IMR-90 (cell line): ENCODE measurements around the gene CRTC1. TPM values are rescaled to one million over a fixed set of nuclear protein-coding genes. Genes with fewer than 3 reads are reported as not detected.

Experiments used
- ATAC-seq: fragments of 200-7000 bp; cut with Tn5 transposase; 2 replicates; pipeline ENCODE4 v1.9.1; 2020; ENCODE audit warnings: low read depth, mild to moderate bottlenecking, moderate library complexity
- BruUV-seq: library from RNA; stranded (reverse); fragments of 400-500 nt; replicated peaks from 2 replicates; lab custom pipeline; 2021; lab: Mats Ljungman, UMichigan
- CTCF ChIA-PET: fragments of 300-600 bp; formaldehyde crosslinking; extraction: SDS; loops from one replicate; lab custom pipeline; 2021; ENCODE audit warnings: antibody characterized with exemption; lab: Yijun Ruan, JAX
- POLR2A ChIA-PET: fragments of 300-600 bp; sonication (Branson Sonifier 250); formaldehyde crosslinking; loops from one replicate; lab custom pipeline; 2022; ENCODE audit warnings: antibody characterized with exemption; ENCODE audit not compliant: unreplicated experiment; lab: Charles Lee
- DNase-seq: peaks from one replicate; pipeline ENCODE4 v3.0.0; 2013
- H2AFZ ChIP-seq: replicated peaks from 2 replicates; pipeline ENCODE3; 2013; ENCODE audit warnings: low read length, mild to moderate bottlenecking; ENCODE audit not compliant: poor library complexity
- H2AK5ac ChIP-seq: 2 replicates; pipeline ENCODE4 v1.6.1; 2013; ENCODE audit warnings: low read depth, low read length, inconsistent platforms
- H2AK9ac ChIP-seq: replicated peaks from 2 replicates; pipeline ENCODE3; 2013; ENCODE audit warnings: mild to moderate bottlenecking, low read depth, low read length, moderate library complexity; ENCODE audit not compliant: poor library complexity
- H2BK120ac ChIP-seq: 2 replicates; pipeline ENCODE4 v1.6.1; 2013; ENCODE audit warnings: low read depth, low read length, inconsistent platforms
- H2BK15ac ChIP-seq: 3 replicates; pipeline ENCODE4 v1.6.1; 2013; ENCODE audit warnings: low read depth, low read length, inconsistent platforms
- H2BK20ac ChIP-seq: 2 replicates; pipeline ENCODE4 v1.6.1; 2013; ENCODE audit warnings: low read depth, mild to moderate bottlenecking, inconsistent platforms, low read length, moderate library complexity
- H2BK5ac ChIP-seq: 2 replicates; pipeline ENCODE4 v1.6.1; 2013; ENCODE audit warnings: mild to moderate bottlenecking, low read depth, low read length, inconsistent platforms; ENCODE audit not compliant: poor library complexity, severe bottlenecking
- H3K14ac ChIP-seq: replicated peaks from 2 replicates; pipeline ENCODE4 v1.6.1; 2013; ENCODE audit warnings: low read depth, low read length, inconsistent platforms
- H3K18ac ChIP-seq: 2 replicates; pipeline ENCODE4 v1.6.1; 2013; ENCODE audit warnings: low read depth, low read length, control low read depth
- H3K23ac ChIP-seq: 2 replicates; pipeline ENCODE4 v1.6.1; 2013; ENCODE audit warnings: low read depth, low read length, inconsistent platforms
- H3K27ac ChIP-seq: 2 replicates; pipeline ENCODE4 v1.5.1; 2013; ENCODE audit warnings: mild to moderate bottlenecking, control low read depth, low read length; ENCODE audit not compliant: insufficient read depth
- H3K27me3 ChIP-seq: 2 replicates; pipeline ENCODE4 v1.6.1; 2013; ENCODE audit warnings: low read length; ENCODE audit not compliant: control insufficient read depth, insufficient read depth
- H3K36me3 ChIP-seq: 2 replicates; pipeline ENCODE4 v1.6.1; 2013; ENCODE audit warnings: low read length, mixed read lengths; ENCODE audit not compliant: control insufficient read depth, insufficient read depth
- H3K4ac ChIP-seq: 2 replicates; pipeline ENCODE4 v1.6.1; 2013; ENCODE audit warnings: low read depth, low read length, inconsistent platforms
- H3K4me1 ChIP-seq: 2 replicates; pipeline ENCODE4 v1.6.1; 2013; ENCODE audit warnings: low read length, mixed read lengths; ENCODE audit not compliant: control insufficient read depth, insufficient read depth
- H3K4me2 ChIP-seq: 2 replicates; pipeline ENCODE4 v1.6.1; 2013; ENCODE audit warnings: low read depth, mild to moderate bottlenecking, control low read depth, low read length, moderate library complexity
- H3K4me3 ChIP-seq: 2 replicates; pipeline ENCODE4 v1.5.1; 2013; ENCODE audit warnings: low read depth, mild to moderate bottlenecking, control low read depth, low read length, moderate library complexity; ENCODE audit not compliant: insufficient read depth
- H3K56ac ChIP-seq: 2 replicates; pipeline ENCODE4 v1.6.1; 2013; ENCODE audit warnings: low read length, inconsistent platforms; ENCODE audit not compliant: insufficient read depth; ENCODE audit errors: extremely low read depth
- H3K79me1 ChIP-seq, 2 experiments: 2 replicates each; pipeline ENCODE4 v1.6.1; 2013; ENCODE audit warnings: low read length in 2 of 2, inconsistent platforms in 1 of 2, low read depth in 1 of 2
- H3K9ac ChIP-seq: 2 replicates; pipeline ENCODE4 v1.6.1; 2013; ENCODE audit warnings: low read depth, low read length, control low read depth
- H3K9me1 ChIP-seq: 2 replicates; pipeline ENCODE4 v1.6.1; 2013; ENCODE audit warnings: low read length, inconsistent platforms; ENCODE audit not compliant: insufficient read depth
- H3K9me3 ChIP-seq: 2 replicates; pipeline ENCODE4 v1.6.1; 2013; ENCODE audit warnings: low read length; ENCODE audit not compliant: control insufficient read depth, insufficient read depth
- H4K20me1 ChIP-seq: 2 replicates; pipeline ENCODE4 v1.6.1; 2013; ENCODE audit warnings: low read length, inconsistent platforms; ENCODE audit not compliant: insufficient read depth
- H4K5ac ChIP-seq: 2 replicates; pipeline ENCODE4 v1.6.1; 2013; ENCODE audit warnings: mild to moderate bottlenecking, low read depth, low read length, control low read depth
- H4K8ac ChIP-seq, 2 experiments: 2 replicates each; pipeline ENCODE4 v1.6.1; 2013; ENCODE audit warnings: low read depth in 2 of 2, low read length in 2 of 2, control low read depth in 1 of 2, inconsistent platforms in 1 of 2
- H4K91ac ChIP-seq: 2 replicates; pipeline ENCODE4 v1.6.1; 2013; ENCODE audit warnings: low read depth, low read length, inconsistent platforms; ENCODE audit not compliant: insufficient read depth
- BHLHE40 ChIP-seq: fragments of 150-350 bp; IDR thresholded peaks from 2 replicates; pipeline ENCODE4 v1.6.1; 2016; ENCODE audit warnings: mild to moderate bottlenecking, low read depth, low read length
- CEBPB ChIP-seq: IDR thresholded peaks from 2 replicates; pipeline ENCODE4 v1.6.1; 2012; ENCODE audit warnings: low read depth, low read length, improper control_type of control experiment
- CHD1 ChIP-seq: IDR thresholded peaks from 2 replicates; pipeline ENCODE4 v1.6.1; 2012; ENCODE audit warnings: low read depth, low read length, improper control_type of control experiment
- FOS ChIP-seq: fragments of 150-350 bp; IDR thresholded peaks from 2 replicates; pipeline ENCODE4 v1.6.1; 2016; ENCODE audit warnings: low read depth, low read length
- MAFK ChIP-seq: IDR thresholded peaks from 2 replicates; pipeline ENCODE4 v1.6.1; 2012; ENCODE audit warnings: low read depth, low read length, improper control_type of control experiment
- MAZ ChIP-seq: IDR thresholded peaks from 2 replicates; pipeline ENCODE4 v1.6.1; 2012; ENCODE audit warnings: low read depth, mild to moderate bottlenecking, low read length, improper control_type of control experiment, moderate library complexity, borderline replicate concordance
- NFE2L2 ChIP-seq: fragments of 150-350 bp; IDR thresholded peaks from 2 replicates; pipeline ENCODE4 v1.6.1; 2016; ENCODE audit warnings: low read depth, mild to moderate bottlenecking, low read length
- POLR2A ChIP-seq: IDR thresholded peaks from 2 replicates; pipeline ENCODE4 v1.6.1; 2012; ENCODE audit warnings: mild to moderate bottlenecking, low read depth, low read length
- RAD21 ChIP-seq: IDR thresholded peaks from 2 replicates; pipeline ENCODE4 v1.6.1; 2012; ENCODE audit warnings: low read length, improper control_type of control experiment
- RCOR1 ChIP-seq: IDR thresholded peaks from 2 replicates; pipeline ENCODE4 v1.6.1; 2012; ENCODE audit warnings: mild to moderate bottlenecking, low read length, improper control_type of control experiment; ENCODE audit not compliant: insufficient replicate concordance
- RFX5 ChIP-seq: IDR thresholded peaks from 2 replicates; pipeline ENCODE4 v1.8.0; 2012; ENCODE audit warnings: low read depth, mild to moderate bottlenecking, low read length, moderate library complexity
- SMC3 ChIP-seq: fragments of 150-350 bp; IDR thresholded peaks from 2 replicates; pipeline ENCODE4 v1.6.1; 2016; ENCODE audit warnings: low read depth, mild to moderate bottlenecking, antibody characterized with exemption, low read length, moderate library complexity
- WGBS, 2 experiments: methylation state at CpG; one replicate each; pipeline versions ENCODE4 v1.1.5 to v1.1.7; 2013; ENCODE audit warnings: missing lambda C conversion rate in 2 of 2; ENCODE audit not compliant: insufficient read length in 1 of 2; ENCODE audit errors: extremely low coverage in 2 of 2; 5-methylcytosine and 5-hydroxymethylcytosine counted together
- dilution Hi-C: fragments of 300-500 bp; cut with HindIII; formaldehyde crosslinking; loops from one replicate; pipeline ENCODE4 v1.14.3; 2018; ENCODE audit warnings: low sequenced_read_pairs; ENCODE audit not compliant: unreplicated experiment
- in situ Hi-C: fragments of 300-500 bp; cut with MboI; formaldehyde crosslinking; loops from 3 replicates; pipeline ENCODE4 v1.14.3; 2019; ENCODE audit warnings: low sequenced_read_pairs, inconsistent platforms, mixed read lengths
- intact Hi-C: fragments of 100-400 bp; cut with micrococcal nuclease; formaldehyde crosslinking; loops from 2 replicates; pipeline ENCODE4 v1.10.0; 2022
- polyA plus RNA-seq, 3 experiments: library from polyadenylated mRNA; depleted of rRNA; stranded (reverse); fragments of >200 nt; gene quantifications; 2 replicates each; pipeline ENCODE4 v1.2.3, GENCODE V29; 2012; ENCODE audit warnings: low replicate concordance in 1 of 3
- total RNA-seq: library from RNA; depleted of rRNA; stranded (reverse); fragments of >200 nt; gene quantifications from 2 replicates; pipeline ENCODE4 v1.2.3, GENCODE V29; 2012
- TF ChIP-seq, protein P1 (sequence below): fragments of 150-350 bp; IDR thresholded peaks from 2 replicates; pipeline ENCODE4 v1.6.1; 2017; ENCODE audit warnings: mild to moderate bottlenecking, antibody characterized with exemption, low read length, low read depth
- TF ChIP-seq, protein P2 (sequence below): fragments of 150-350 bp; IDR thresholded peaks from 2 replicates; pipeline ENCODE4 v1.6.1; 2016; ENCODE audit warnings: low read depth, mild to moderate bottlenecking, low read length, moderate library complexity, borderline replicate concordance

Gene CRTC1
- total and polyA plus RNA-seq, 2 of the 4 experiments (the other 2 are of a cell fraction), result 0.18 to 5.7 TPM

DNA sequence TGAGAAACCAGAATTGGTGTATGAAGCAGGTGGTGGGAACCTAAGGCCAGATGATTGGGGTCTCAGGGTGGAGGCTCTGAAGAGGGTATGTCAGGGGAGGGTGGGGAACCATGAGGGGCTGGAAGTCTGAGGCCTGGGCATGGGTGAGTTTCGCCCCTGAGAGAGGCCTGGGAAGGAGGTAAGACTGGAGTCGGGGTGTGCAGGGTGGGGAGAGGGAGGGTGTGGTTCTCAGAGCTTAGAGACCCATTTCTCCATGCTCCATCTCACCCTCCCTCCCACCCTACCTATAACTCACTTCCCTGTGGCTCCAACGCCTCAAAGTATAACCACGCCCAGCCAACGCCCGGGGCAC lies 47.7 kb upstream of the CRTC1 start:
- no peak overlapping the region for H3K27ac ChIP-seq
- H3K9ac ChIP-seq, result no peak overlapping the region
- H2BK120ac ChIP-seq, result no peak overlapping the region
- no peaks in the 10 kb centered on the region for H3K36me3 ChIP-seq
- H3K23ac ChIP-seq, result no peak overlapping the region
- no peak overlapping the region for H3K4me3 ChIP-seq
- TF ChIP-seq CHD1 (no peak), BHLHE40 (no peak), MAZ (no peak), RFX5 (no peak), RAD21 (no peak), CEBPB (no peak), NFE2L2 (no peak), SMC3 (no peak), MAFK (no peak), RCOR1 (no peak), POLR2A (no peak), FOS (no peak)
- TF ChIP-seq, protein P1, sequence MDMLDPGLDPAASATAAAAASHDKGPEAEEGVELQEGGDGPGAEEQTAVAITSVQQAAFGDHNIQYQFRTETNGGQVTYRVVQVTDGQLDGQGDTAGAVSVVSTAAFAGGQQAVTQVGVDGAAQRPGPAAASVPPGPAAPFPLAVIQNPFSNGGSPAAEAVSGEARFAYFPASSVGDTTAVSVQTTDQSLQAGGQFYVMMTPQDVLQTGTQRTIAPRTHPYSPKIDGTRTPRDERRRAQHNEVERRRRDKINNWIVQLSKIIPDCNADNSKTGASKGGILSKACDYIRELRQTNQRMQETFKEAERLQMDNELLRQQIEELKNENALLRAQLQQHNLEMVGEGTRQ, result no peak
- TF ChIP-seq, protein P2, sequence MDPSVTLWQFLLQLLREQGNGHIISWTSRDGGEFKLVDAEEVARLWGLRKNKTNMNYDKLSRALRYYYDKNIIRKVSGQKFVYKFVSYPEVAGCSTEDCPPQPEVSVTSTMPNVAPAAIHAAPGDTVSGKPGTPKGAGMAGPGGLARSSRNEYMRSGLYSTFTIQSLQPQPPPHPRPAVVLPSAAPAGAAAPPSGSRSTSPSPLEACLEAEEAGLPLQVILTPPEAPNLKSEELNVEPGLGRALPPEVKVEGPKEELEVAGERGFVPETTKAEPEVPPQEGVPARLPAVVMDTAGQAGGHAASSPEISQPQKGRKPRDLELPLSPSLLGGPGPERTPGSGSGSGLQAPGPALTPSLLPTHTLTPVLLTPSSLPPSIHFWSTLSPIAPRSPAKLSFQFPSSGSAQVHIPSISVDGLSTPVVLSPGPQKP, result no peak
- POLR2A ChIA-PET, result no interaction called here
- H3K27me3 ChIP-seq, result no peaks in the 10 kb centered on the region
- H2BK15ac ChIP-seq, result no peak overlapping the region
- CTCF ChIA-PET, result interaction anchor here (1.2 kb wide), 1 partner anchor 29 kb away, joined by 3 read pairs; the partner anchor contains the start of gene CRLF1
- peaks cover 1% of the 10 kb centered on the region for H4K20me1 ChIP-seq
- H4K5ac ChIP-seq, result no peak overlapping the region
- dilution Hi-C loops, result no loop called here
- no peak overlapping the region for H4K8ac ChIP-seq
- no TSS peak for BruUV-seq
- H2AK9ac ChIP-seq, result no peak overlapping the region
- DNase-seq, result no peak
- peaks cover 7% of the 10 kb centered on the region for H3K4me1 ChIP-seq
- in situ Hi-C loops, result no loop called here
- H3K4ac ChIP-seq, result no peak overlapping the region
- no peak overlapping the region for H3K18ac ChIP-seq
- no peak overlapping the region for H3K14ac ChIP-seq
- H2AK5ac ChIP-seq, result no peak overlapping the region
- no peak overlapping the region for H4K91ac ChIP-seq
- no peaks in the 10 kb centered on the region for H3K9me3 ChIP-seq
- no peak overlapping the region for H2BK5ac ChIP-seq
- no CpG with 5 or more reads among the region's 6 CpGs for WGBS, 2 experiments
- H3K79me1 ChIP-seq, result peaks cover 12 to 30% of the 10 kb centered on the region in 2 experiments
- H2AFZ ChIP-seq, result no peak overlapping the region
- no peak for ATAC-seq
- no peak overlapping the region for H3K4me2 ChIP-seq
- intact Hi-C loops, result no loop called here
- peaks cover 12% of the 10 kb centered on the region for H3K9me1 ChIP-seq
- H3K56ac ChIP-seq, result no peak overlapping the region
- no peak overlapping the region for H2BK20ac ChIP-seq
